Mesenchymal stem cell (in vitro differentiated cells and primary cell): ENCODE measurements around the gene TSN.

ENCODE experiments used
- DNase-seq: peaks from one replicate; pipeline ENCODE4 v3.0.0-alpha.2; 2013
- H2AFZ ChIP-seq: one replicate; pipeline ENCODE4 v1.6.1; 2013; ENCODE audit warnings: low read depth, mild to moderate bottlenecking, control low read depth, inconsistent platforms, low read length, moderate library complexity
- H2AK5ac ChIP-seq: 2 replicates; pipeline ENCODE4 v1.6.1; 2013; ENCODE audit warnings: low read length, moderate library complexity, mild to moderate bottlenecking, inconsistent platforms; ENCODE audit not compliant: severe bottlenecking
- H2BK120ac ChIP-seq: one replicate; pipeline ENCODE4 v1.6.1; 2013; ENCODE audit warnings: low read depth, mild to moderate bottlenecking, inconsistent platforms, low read length, moderate library complexity
- H2BK12ac ChIP-seq, 2 experiments: one replicate each; pipeline ENCODE4 v1.6.1; 2013; ENCODE audit warnings: inconsistent platforms in 2 of 2, low read length in 2 of 2, mild to moderate bottlenecking in 2 of 2, moderate library complexity in 2 of 2, control low read depth in 1 of 2
- H2BK15ac ChIP-seq: one replicate; pipeline ENCODE4 v1.6.1; 2013; ENCODE audit warnings: mild to moderate bottlenecking, low read depth, inconsistent platforms; ENCODE audit not compliant: poor library complexity, severe bottlenecking
- H2BK5ac ChIP-seq: 2 replicates; pipeline ENCODE4 v1.6.1; 2013; ENCODE audit warnings: low read depth, mild to moderate bottlenecking, low read length, control low read depth, inconsistent platforms; ENCODE audit not compliant: poor library complexity, severe bottlenecking
- H3K14ac ChIP-seq, 2 experiments: one replicate each; pipeline ENCODE4 v1.6.1; 2013; ENCODE audit warnings: inconsistent platforms in 2 of 2, low read length in 2 of 2, control low read depth in 1 of 2, mild to moderate bottlenecking in 1 of 2, moderate library complexity in 1 of 2
- H3K18ac ChIP-seq, 2 experiments: one replicate each; pipeline ENCODE4 v1.6.1; 2013; ENCODE audit warnings: inconsistent platforms in 2 of 2, low read length in 2 of 2, control low read depth in 1 of 2, low read depth in 1 of 2, mild to moderate bottlenecking in 1 of 2
- H3K23ac ChIP-seq, 2 experiments: one replicate each; pipeline ENCODE4 v1.6.1; 2013; ENCODE audit warnings: inconsistent platforms in 2 of 2, low read length in 2 of 2, mild to moderate bottlenecking in 2 of 2, moderate library complexity in 2 of 2, control low read depth in 1 of 2
- H3K27ac ChIP-seq: 2 replicates; pipeline ENCODE4 v1.5.1; 2013; ENCODE audit warnings: mild to moderate bottlenecking, moderate library complexity, low read length, control low read depth, inconsistent platforms; ENCODE audit not compliant: poor library complexity, severe bottlenecking
- H3K27me3 ChIP-seq, 2 experiments: 2 replicates each; pipeline versions ENCODE4 v1.6.1 to v1.7.0; 2013; ENCODE audit warnings: low read length in 2 of 2, mild to moderate bottlenecking in 2 of 2, moderate library complexity in 2 of 2, control low read depth in 1 of 2, inconsistent platforms in 1 of 2; ENCODE audit not compliant: control insufficient read depth in 1 of 2, insufficient read depth in 1 of 2
- H3K36me3 ChIP-seq, 2 experiments: 2 replicates each; pipeline versions ENCODE4 v1.6.1 to v1.7.0; 2013; ENCODE audit warnings: low read length in 2 of 2, control low read depth in 1 of 2, inconsistent platforms in 1 of 2, low read depth in 1 of 2, mild to moderate bottlenecking in 1 of 2; ENCODE audit not compliant: insufficient read depth in 2 of 2, control insufficient read depth in 1 of 2
- H3K4ac ChIP-seq, 2 experiments: one replicate each; pipeline ENCODE4 v1.6.1; 2013; ENCODE audit warnings: inconsistent platforms in 2 of 2, low read length in 2 of 2, mild to moderate bottlenecking in 2 of 2, moderate library complexity in 2 of 2, control low read depth in 1 of 2, low read depth in 1 of 2
- H3K4me1 ChIP-seq: 2 replicates; pipeline ENCODE4 v1.6.1; 2013; ENCODE audit warnings: low read depth, low read length, control low read depth; ENCODE audit not compliant: control insufficient read depth, insufficient read depth
- H3K4me2 ChIP-seq: 2 replicates; pipeline ENCODE4 v1.6.1; 2013; ENCODE audit warnings: low read length, mild to moderate bottlenecking, inconsistent platforms; ENCODE audit not compliant: poor library complexity, severe bottlenecking
- H3K4me3 ChIP-seq, 2 experiments: 2 replicates each; pipeline versions ENCODE4 v1.5.1 to v1.7.0; 2013; ENCODE audit warnings: low read length in 2 of 2, mild to moderate bottlenecking in 2 of 2, control low read depth in 1 of 2, low read depth in 1 of 2; ENCODE audit not compliant: insufficient read depth in 1 of 2
- H3K79me1 ChIP-seq: replicated peaks from 2 replicates; pipeline ENCODE4 v1.6.1; 2013; ENCODE audit warnings: mild to moderate bottlenecking, control low read depth, low read length, inconsistent platforms; ENCODE audit not compliant: poor library complexity, severe bottlenecking
- H3K9ac ChIP-seq: 2 replicates; pipeline ENCODE4 v1.7.0; 2013; ENCODE audit warnings: mild to moderate bottlenecking, low read length, moderate library complexity
- H3K9me3 ChIP-seq: 2 replicates; pipeline ENCODE4 v1.7.0; 2013; ENCODE audit warnings: mild to moderate bottlenecking, low read length; ENCODE audit not compliant: control insufficient read depth
- H4K8ac ChIP-seq: one replicate; pipeline ENCODE4 v1.6.1; 2013; ENCODE audit warnings: inconsistent platforms, mild to moderate bottlenecking, low read length, moderate library complexity
- H4K91ac ChIP-seq: one replicate; pipeline ENCODE4 v1.6.1; 2013; ENCODE audit warnings: mild to moderate bottlenecking, low read length, inconsistent platforms
- WGBS: methylation state at CpG from one replicate; pipeline ENCODE4 v1.1.7; 2013; ENCODE audit warnings: mixed read lengths; 5-methylcytosine and 5-hydroxymethylcytosine counted together

The TSN gene

GRCh38 chr2:121774235-121774634 lies 18.8 kb downstream of the TSN start:
- peaks cover 24% of the 10 kb centered on the region for H3K4me1 ChIP-seq
- no peaks in the 10 kb centered on the region for H3K79me1 ChIP-seq
- no peak overlapping the region for H2BK15ac ChIP-seq
- WGBS = 95% methylated on average over 10 of the region's 13 CpGs
- H3K36me3 ChIP-seq = peaks cover 0 to 7% of the 10 kb centered on the region in 2 experiments
- no peak overlapping the region for H3K9ac ChIP-seq
- H3K9me3 ChIP-seq = no peaks in the 10 kb centered on the region
- DNase-seq = no peak
- H3K23ac ChIP-seq = no peak overlapping the region
- no peak overlapping the region for H4K8ac ChIP-seq
- no peak overlapping the region for H2AK5ac ChIP-seq
- H3K4ac ChIP-seq = no peak overlapping the region
- H3K18ac ChIP-seq = no peak overlapping the region
- H3K27me3 ChIP-seq = peaks cover 6 to 23% of the 10 kb centered on the region in 2 experiments
- H3K4me2 ChIP-seq = no peak overlapping the region
- no peak overlapping the region for H3K27ac ChIP-seq
- H2BK12ac ChIP-seq = no peak overlapping the region
- no peak overlapping the region for H2AFZ ChIP-seq
- no peak overlapping the region for H3K14ac ChIP-seq
- H2BK120ac ChIP-seq = no peak overlapping the region
- no peak overlapping the region for H2BK5ac ChIP-seq
- H4K91ac ChIP-seq = no peak overlapping the region
- no peak overlapping the region for H3K4me3 ChIP-seq

GRCh38 chr2:121776361-121776760 lies 20.9 kb downstream of the TSN start:
- Histone ChIP-seq H3K4me2 (no peak overlapping the region), H3K79me1 (no peaks in the 10 kb centered on the region), H4K8ac (no peak overlapping the region), H2AK5ac (peak overlapping the region; percentile 71), H3K36me3 (no peaks in the 10 kb centered on the region), H3K4ac (no peak overlapping the region), H2BK12ac (no peak overlapping the region), H3K27ac (no peak overlapping the region), H3K27me3 (peaks cover 7 to 23% of the 10 kb centered on the region in 2 experiments), H3K23ac (no peak overlapping the region), H3K18ac (no peak overlapping the region), H3K9me3 (no peaks in the 10 kb centered on the region), H2BK120ac (no peak overlapping the region), H3K9ac (no peak overlapping the region), H2AFZ (no peak overlapping the region), H2BK5ac (no peak overlapping the region), H3K4me3 (no peak overlapping the region), H2BK15ac (no peak overlapping the region), H3K4me1 (peaks cover 24% of the 10 kb centered on the region), H4K91ac (no peak overlapping the region), H3K14ac (no peak overlapping the region)
- DNase-seq = no peak
- WGBS = 88% methylated on average over 1 of the region's 3 CpGs

GRCh38 chr2:121776885-121777698 lies 21.6 kb downstream of the TSN start:
- Histone ChIP-seq H3K4me2 (no peak overlapping the region), H4K91ac (peak overlapping the region; percentile 35), H2BK15ac (peak overlapping the region; percentile 37), H3K79me1 (no peaks in the 10 kb centered on the region), H3K27ac (no peak overlapping the region), H4K8ac (no peak overlapping the region), H3K27me3 (peaks cover 12 to 23% of the 10 kb centered on the region in 2 experiments), H2BK12ac (no peak overlapping the region), H3K18ac (no peak overlapping the region), H3K23ac (no peak overlapping the region), H2BK120ac (no peak overlapping the region), H3K4me3 (no peak overlapping the region), H3K4me1 (peaks cover 19% of the 10 kb centered on the region), H2AK5ac (peak overlapping the region; percentile 78), H3K9ac (no peak overlapping the region), H2AFZ (no peak overlapping the region), H2BK5ac (no peak overlapping the region), H3K14ac (no peak overlapping the region), H3K4ac (no peak overlapping the region), H3K36me3 (no peaks in the 10 kb centered on the region), H3K9me3 (no peaks in the 10 kb centered on the region)
- no peak for DNase-seq
- 85% methylated on average over 10 of the region's 12 CpGs for WGBS

GRCh38 chr2:121777699-121778058 lies 22.2 kb downstream of the TSN start:
- Histone ChIP-seq H3K9me3 (no peaks in the 10 kb centered on the region), H2AK5ac (no peak overlapping the region), H3K4me3 (no peak overlapping the region), H3K23ac (no peak overlapping the region), H3K27me3 (peaks cover 12 to 23% of the 10 kb centered on the region in 2 experiments), H3K4me1 (peaks cover 17% of the 10 kb centered on the region), H3K4me2 (no peak overlapping the region), H3K79me1 (no peaks in the 10 kb centered on the region), H3K36me3 (no peaks in the 10 kb centered on the region), H3K18ac (no peak overlapping the region), H3K4ac (no peak overlapping the region), H2AFZ (no peak overlapping the region), H2BK15ac (no peak overlapping the region), H3K14ac (no peak overlapping the region), H3K9ac (no peak overlapping the region), H4K8ac (no peak overlapping the region), H2BK12ac (no peak overlapping the region), H2BK120ac (no peak overlapping the region), H2BK5ac (peak overlapping the region; percentile 59), H3K27ac (no peak overlapping the region), H4K91ac (no peak overlapping the region)
- no peak for DNase-seq
- 100% methylated on average over 1 of the region's 1 CpG for WGBS
